ENCODE data around the gene SLC25A38.

DNA sequence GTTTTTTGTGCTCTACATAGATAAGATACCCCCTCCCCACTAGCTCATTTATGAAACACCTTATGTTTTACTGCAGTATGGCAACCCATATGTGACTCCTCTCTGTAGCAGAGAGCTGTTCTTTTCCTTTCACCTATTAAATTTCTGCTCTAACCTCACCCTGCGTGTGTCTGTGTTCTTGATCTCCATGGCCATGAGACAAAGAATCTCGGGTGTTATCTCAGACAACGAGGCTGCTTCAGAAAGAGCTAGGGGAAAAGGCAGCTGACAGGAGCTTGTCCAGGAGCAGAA lies 35.6 kb upstream of the SLC25A38 start:
- TF ChIP-seq TRIM24 (IDR thresholded peaks at IDR 0.05) (no peak), ZNF384 (IDR thresholded peaks at IDR 0.05; ENCODE audit: low read depth, low read length) (no peak), BDP1 (IDR thresholded peaks at IDR 0.05; ENCODE audit: insufficient read depth, insufficient read length) (no peak), POLR2H (tag; IDR thresholded peaks at IDR 0.05; ENCODE audit: low read depth) (no peak), TCF3 (CRISPR knock-in tag; IDR thresholded peaks at IDR 0.05) (no peak), RAD21 (CRISPR knock-in tag; conservative IDR thresholded peaks at IDR 0.05 in 1 of 2, IDR thresholded peaks at IDR 0.05 in 1 of 2) (no peak), MYNN (IDR thresholded peaks at IDR 0.05) (no peak), MYNN (CRISPR knock-in tag; IDR thresholded peaks at IDR 0.05) (no peak), KLF16 (IDR thresholded peaks at IDR 0.05) (no peak), CBX8 (IDR thresholded peaks at IDR 0.05; ENCODE audit: borderline replicate concordance, extremely low read depth, low read depth, low read length, poor library complexity, severe bottlenecking) (no peak)

All from K562 (cell line).